ENCODE measurements around the gene DHRS12.
A peak's percentile ranks its signal among the peaks of the same experiment; 100 is the strongest.
"Not testable (repeated sequence)": the region's sequence is repeated elsewhere in the genome, so short reads cannot be mapped to it uniquely, and the experiment has no call there.

DHRS12 gene

DNA sequence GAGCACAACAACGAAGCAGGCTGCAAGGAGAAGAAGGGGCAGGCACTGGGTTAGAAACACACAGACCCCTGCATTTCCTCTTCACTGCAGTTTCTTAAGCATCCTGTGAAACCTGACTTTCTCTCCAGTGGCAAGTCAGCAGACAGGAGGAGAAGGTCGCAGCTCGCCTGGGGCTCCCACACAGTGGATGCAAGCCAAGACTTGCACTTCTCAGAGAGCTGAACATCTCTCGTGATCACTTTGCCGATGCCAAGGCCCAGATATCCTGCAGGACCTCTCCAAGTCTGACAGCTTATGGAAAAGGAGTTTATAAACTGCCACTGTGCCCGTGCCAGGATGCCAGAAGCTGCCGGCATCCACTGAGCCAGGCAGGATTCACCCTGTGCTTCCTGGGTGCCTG, 22.6 kb upstream of the DHRS12 start:
- no peak for DNase-seq

GRCh38 chr13:51825681-51826254, 21.8 kb upstream of the DHRS12 start:
- no peak for DNase-seq

GRCh38 chr13:51825165-51825592, 21.2 kb upstream of the DHRS12 start:
- no peak for DNase-seq

GRCh38 chr13:51824712-51825111, 20.7 kb upstream of the DHRS12 start:
- DNase-seq, result not testable (repeated sequence)

DNA sequence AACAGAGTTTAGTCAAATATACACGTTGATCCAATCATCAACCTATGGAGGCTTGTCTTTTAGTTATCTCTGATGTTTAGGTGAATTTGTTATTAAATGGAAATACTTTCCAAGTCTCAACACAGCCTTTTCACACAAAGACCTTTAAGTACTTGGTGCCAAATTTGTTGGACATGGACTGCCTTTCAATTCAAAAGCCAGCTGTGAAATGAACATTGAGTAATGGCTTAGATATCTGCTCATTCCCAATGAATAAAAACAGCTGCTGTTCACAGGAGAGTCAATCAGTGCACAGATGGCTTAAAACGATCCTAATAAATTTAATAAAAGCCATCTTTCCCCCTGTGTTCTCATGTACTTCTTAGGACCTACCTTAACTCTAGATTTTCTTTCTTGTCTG, 19.9 kb upstream of the DHRS12 start:
- no peak for DNase-seq

GRCh38 chr13:51823359-51823758, 19.4 kb upstream of the DHRS12 start:
- DNase-seq, result no peak

GRCh38 chr13:51822106-51822815, 18.3 kb upstream of the DHRS12 start:
- DNase-seq, result no peak

DNA sequence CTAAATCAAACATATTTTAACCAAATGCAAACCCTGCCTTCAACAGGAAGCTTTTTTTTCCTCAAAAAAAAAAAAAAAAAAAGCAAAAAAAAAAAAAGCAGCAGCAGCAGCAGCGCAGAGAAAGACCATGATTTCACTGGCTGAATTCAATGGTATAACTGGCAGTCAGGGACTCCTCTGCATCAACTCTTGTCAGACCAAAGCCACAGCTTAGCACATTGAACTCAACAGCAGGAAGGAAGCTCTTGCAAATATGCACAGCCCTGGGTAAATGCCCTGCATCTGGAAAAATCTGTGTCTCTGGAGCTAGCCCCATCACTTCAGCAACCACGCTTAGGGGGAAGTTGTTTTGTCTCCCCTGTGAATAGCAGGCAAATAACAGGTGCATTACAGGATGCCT, 17.6 kb upstream of the DHRS12 start:
- DNase-seq, result no peak

- no peak for DNase-seq
Observed at GRCh38 chr13:51820016-51820597, 16.1 kb upstream of the DHRS12 start.

GRCh38 chr13:51819544-51819943, 15.6 kb upstream of the DHRS12 start:
- DNase-seq, result no peak

GRCh38 chr13:51818781-51819511, 15.0 kb upstream of the DHRS12 start:
- DNase-seq, result peak; percentile 70

GRCh38 chr13:51818276-51818675, 14.3 kb upstream of the DHRS12 start:
- no peak for DNase-seq

GRCh38 chr13:51817717-51818116, 13.8 kb upstream of the DHRS12 start:
- no peak for DNase-seq

- DNase-seq, result no peak
Observed at GRCh38 chr13:51816604-51817249, 12.8 kb upstream of the DHRS12 start.

- DNase-seq, result no peak
Observed at GRCh38 chr13:51815848-51816247, 11.9 kb upstream of the DHRS12 start.

DNA sequence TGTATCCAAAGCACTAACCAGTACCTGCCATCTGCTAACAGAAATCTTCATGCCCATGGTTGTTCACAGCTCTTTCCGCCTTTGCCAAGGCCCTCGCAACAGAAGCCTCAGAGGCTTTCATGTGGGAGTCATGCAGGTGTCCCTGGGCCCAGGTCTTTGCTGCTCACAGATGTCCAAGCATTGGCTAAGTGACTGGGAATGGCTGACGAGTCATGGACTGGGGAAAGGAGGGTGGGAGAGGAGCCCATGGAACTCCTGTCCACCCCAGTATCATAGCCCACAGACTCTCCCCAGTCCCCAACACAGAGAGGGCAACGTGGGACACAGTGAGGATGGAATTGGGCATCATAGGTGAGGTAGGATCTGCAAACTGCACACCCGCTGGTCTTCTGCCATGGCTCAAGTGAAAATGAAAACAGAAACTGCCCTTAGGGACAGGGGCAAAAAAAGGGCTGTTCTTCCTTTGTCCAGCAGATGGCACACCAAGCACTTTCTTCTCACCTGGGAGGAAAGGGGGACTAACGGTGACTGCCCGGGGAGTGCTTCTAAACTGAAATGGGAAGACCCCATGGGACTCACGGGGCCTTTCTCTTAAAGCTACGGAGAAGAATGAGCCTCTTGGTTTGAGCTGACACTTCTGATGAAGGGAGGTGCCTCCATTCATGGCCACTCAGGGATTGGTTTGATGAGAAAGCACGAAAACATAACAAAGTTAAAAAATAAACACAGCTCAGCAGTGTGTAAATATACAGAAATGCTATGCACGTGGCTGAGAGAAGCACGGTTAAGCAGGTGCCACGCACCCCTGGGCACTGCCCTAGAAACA, 11.1 kb upstream of the DHRS12 start:
- peak; percentile 81 for DNase-seq

GRCh38 chr13:51814071-51814470, 10.1 kb upstream of the DHRS12 start:
- DNase-seq, result no peak

DNA sequence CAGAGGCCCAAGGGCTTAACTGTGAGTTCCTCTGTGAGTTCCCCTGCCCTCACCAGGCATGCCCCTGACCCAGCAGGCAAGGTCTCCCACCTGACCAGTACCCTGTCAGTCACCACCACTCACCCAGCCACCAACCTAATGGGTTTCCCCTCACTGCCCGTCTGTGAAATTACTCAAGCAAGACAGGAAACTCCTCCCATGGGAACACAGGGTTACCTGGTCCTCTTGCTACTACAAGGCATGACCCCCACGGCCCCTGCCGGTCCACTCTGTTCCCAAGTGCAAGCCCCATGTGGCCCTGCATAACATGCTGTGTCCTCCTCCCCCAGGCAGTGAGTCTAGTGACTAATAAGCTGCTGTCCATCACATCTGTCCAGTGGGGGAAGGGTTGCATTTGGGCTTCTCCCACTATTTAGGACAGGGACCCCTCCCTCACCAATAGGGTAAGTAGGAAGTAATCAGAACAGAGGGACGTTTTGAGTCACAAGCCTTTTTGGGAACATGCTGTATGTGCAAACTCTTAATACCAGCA, 8.0 kb upstream of the DHRS12 start:
- no peak for DNase-seq

DNA sequence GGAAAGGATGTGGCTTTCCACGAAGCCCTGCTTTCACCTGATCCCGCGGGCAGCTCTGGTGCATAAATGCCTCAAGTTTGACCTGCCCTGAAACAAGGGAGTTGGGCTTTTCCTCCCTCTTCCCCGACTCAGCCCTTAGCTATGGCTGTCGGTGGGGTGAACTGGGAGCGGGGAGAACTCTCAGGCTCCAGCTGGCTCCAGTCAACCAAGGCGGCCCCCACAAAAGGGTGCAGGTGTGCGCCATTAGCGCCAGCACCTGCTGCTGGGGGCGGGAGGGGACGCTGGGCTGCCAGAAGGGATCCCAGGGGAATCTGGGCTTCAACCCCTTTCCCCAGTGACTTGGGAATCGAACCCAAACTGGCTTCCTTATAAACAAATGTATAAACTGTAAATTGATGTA, 7.1 kb upstream of the DHRS12 start:
- DNase-seq, result no peak

- no peak for DNase-seq
Observed at GRCh38 chr13:51808811-51809210, 4.8 kb upstream of the DHRS12 start.

DNA sequence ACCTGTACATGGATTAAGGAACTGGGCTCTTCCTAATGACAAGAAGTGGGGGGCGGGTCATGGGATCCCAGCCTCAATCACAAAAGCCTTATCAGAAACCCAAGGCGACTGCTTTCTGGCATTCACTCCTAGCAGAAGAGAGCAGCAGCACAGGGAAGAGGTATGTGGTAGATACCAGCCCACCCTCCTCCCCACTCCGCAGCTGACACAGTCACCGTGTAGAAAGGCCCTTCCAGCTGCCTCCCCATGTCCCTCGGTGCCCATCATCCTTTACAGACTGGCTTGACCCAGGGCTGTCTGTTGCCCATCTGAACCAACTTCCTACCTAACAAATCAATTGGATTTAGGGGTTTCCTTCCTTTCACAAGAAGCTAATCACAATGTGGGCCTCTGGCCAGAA, 3.1 kb upstream of the DHRS12 start:
- DNase-seq, result no peak

DNA sequence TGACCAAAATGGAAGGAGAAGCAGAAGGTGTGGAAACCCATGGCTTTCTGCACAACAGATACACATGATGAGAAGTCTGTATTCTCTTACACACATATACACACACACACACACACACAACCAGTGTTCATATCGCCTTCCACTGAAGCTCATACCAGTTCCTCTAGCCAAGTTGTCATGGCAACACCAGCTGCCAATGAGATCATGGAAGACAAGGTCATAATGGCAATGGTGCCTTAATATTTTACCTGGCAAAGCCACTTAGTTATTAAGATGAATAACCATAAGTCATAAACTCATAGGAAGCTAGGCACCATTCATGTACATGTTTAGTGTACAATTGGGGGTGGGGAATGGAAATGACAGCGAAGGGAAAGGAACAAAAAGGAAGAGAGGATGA, 2.6 kb upstream of the DHRS12 start:
- no peak for DNase-seq

Measured in activated CD4-positive, alpha-beta T cell treated with anti-CD3 and anti-CD28 coated beads for 48 hours (primary cell).